CD14-positive monocyte (primary cell): ENCODE results near the gene HSF2BP. TPM values are rescaled to one million over a fixed set of nuclear protein-coding genes. Genes with fewer than 3 reads are reported as not detected.
"Not testable (repeated sequence)": the region's sequence is repeated elsewhere in the genome, so short reads cannot be mapped to it uniquely, and the experiment has no call there.

ENCODE experiments used
- DNase-seq, 3 donors: peaks; one replicate each; pipeline ENCODE4 v3.0.0-alpha.2; 2011 to 2022
- H2AFZ ChIP-seq: 2 replicates; pipeline ENCODE4 v1.6.0; 2012; ENCODE audit warnings: mild to moderate bottlenecking, low read depth, low read length, inconsistent platforms; ENCODE audit not compliant: insufficient read depth, poor library complexity, severe bottlenecking
- H3K27ac ChIP-seq, 2 donors: 1 replicate in 1 of 2; 2 replicates in 1 of 2; pipeline ENCODE4 v1.5.1; 2012 to 2013; ENCODE audit warnings: low read length in 2 of 2, control low read depth in 1 of 2, inconsistent platforms in 1 of 2, low read depth in 1 of 2, mild to moderate bottlenecking in 1 of 2
- H3K27me3 ChIP-seq, 2 donors: one replicate each; pipeline versions ENCODE4 v1.6.0 to v1.6.1; 2011 to 2013; ENCODE audit warnings: low read length in 2 of 2; ENCODE audit not compliant: control insufficient read depth in 2 of 2, insufficient read depth in 2 of 2
- H3K36me3 ChIP-seq, 2 donors: replicated peaks in 1 of 2; 1 replicate in 1 of 2; 2 replicates in 1 of 2; pipeline versions ENCODE4 v1.5.1 to v1.6.1; 2012 to 2013; ENCODE audit warnings: low read length in 2 of 2, control low read depth in 1 of 2, inconsistent platforms in 1 of 2, mild to moderate bottlenecking in 1 of 2; ENCODE audit not compliant: insufficient read depth in 2 of 2, control insufficient read depth in 1 of 2
- H3K4me1 ChIP-seq, 2 donors: 1 replicate in 1 of 2; 2 replicates in 1 of 2; pipeline versions ENCODE4 v1.5.1 to v1.6.1; 2012 to 2013; ENCODE audit warnings: low read length in 2 of 2, control low read depth in 1 of 2, inconsistent platforms in 1 of 2, mild to moderate bottlenecking in 1 of 2, moderate library complexity in 1 of 2; ENCODE audit not compliant: insufficient read depth in 2 of 2, control insufficient read depth in 1 of 2
- H3K4me2 ChIP-seq: replicated peaks from 2 replicates; pipeline ENCODE3; 2012; ENCODE audit warnings: low read length, moderate library complexity, mild to moderate bottlenecking; ENCODE audit not compliant: poor library complexity, severe bottlenecking; ENCODE audit errors: extremely low read depth
- H3K4me3 ChIP-seq, 3 experiments: fragments of 200-600 bp in 1 of 3; sonication (generic) in 1 of 3; replicated peaks in 1 of 3; 1 replicate in 2 of 3; 2 replicates in 1 of 3; pipeline ENCODE4 v1.5.1; 2011 to 2013; ENCODE audit warnings: low read length in 3 of 3, mild to moderate bottlenecking in 3 of 3, control low read depth in 2 of 3, low read depth in 2 of 3, inconsistent platforms in 1 of 3, moderate library complexity in 1 of 3
- H3K79me2 ChIP-seq: 2 replicates; pipeline ENCODE4 v1.6.0; 2012; ENCODE audit warnings: mild to moderate bottlenecking, control low read depth, inconsistent platforms, low read length, moderate library complexity; ENCODE audit not compliant: insufficient read depth
- H3K9ac ChIP-seq: 2 replicates; pipeline ENCODE4 v1.6.0; 2017; ENCODE audit warnings: low read length, mild to moderate bottlenecking; ENCODE audit not compliant: insufficient read depth, poor library complexity, severe bottlenecking
- H3K9me3 ChIP-seq, 2 donors: replicated peaks in 1 of 2; 1 replicate in 1 of 2; 2 replicates in 1 of 2; pipeline versions ENCODE4 v1.5.1 to v1.6.1; 2012 to 2013; ENCODE audit warnings: low read length in 2 of 2, control low read depth in 1 of 2; ENCODE audit not compliant: control insufficient read depth in 1 of 2, insufficient read depth in 1 of 2
- H4K20me1 ChIP-seq: 2 replicates; pipeline ENCODE4 v1.6.0; 2012; ENCODE audit warnings: mild to moderate bottlenecking, low read length, control low read depth, moderate library complexity; ENCODE audit not compliant: insufficient read depth
- H3K27ac Mint-ChIP-seq, 7 donors: one replicate each; pipeline ENCODE4 v1.8.0; 2020; ENCODE audit warnings: mild to moderate bottlenecking in 7 of 7, mixed read lengths in 7 of 7, moderate library complexity in 6 of 7, inconsistent platforms in 2 of 7
- H3K27me3 Mint-ChIP-seq, 3 donors: one replicate each; pipeline ENCODE4 v1.8.0; 2021 to 2022; ENCODE audit warnings: low read depth in 3 of 3, mild to moderate bottlenecking in 3 of 3, mixed read lengths in 3 of 3, moderate library complexity in 3 of 3, inconsistent platforms in 1 of 3
- H3K36me3 Mint-ChIP-seq, 2 donors: one replicate each; pipeline ENCODE4 v1.8.0; 2020; ENCODE audit warnings: mixed read lengths in 2 of 2, inconsistent platforms in 1 of 2, mild to moderate bottlenecking in 1 of 2
- H3K4me1 Mint-ChIP-seq: one replicate; pipeline ENCODE4 v1.8.0; 2020; ENCODE audit warnings: mild to moderate bottlenecking, mixed read lengths
- H3K4me3 Mint-ChIP-seq, 2 donors: one replicate each; pipeline ENCODE4 v1.8.0; 2020; ENCODE audit warnings: mild to moderate bottlenecking in 2 of 2, mixed read lengths in 2 of 2, moderate library complexity in 1 of 2
- H3K9me3 Mint-ChIP-seq, 7 donors: one replicate each; pipeline ENCODE4 v1.8.0; 2020 to 2022; ENCODE audit warnings: mixed read lengths in 7 of 7, mild to moderate bottlenecking in 6 of 7, moderate library complexity in 6 of 7, inconsistent platforms in 2 of 7
- WGBS: methylation state at CpG from one replicate; pipeline ENCODE4 v1.1.5; 2013; ENCODE audit warnings: missing lambda C conversion rate; ENCODE audit not compliant: insufficient coverage; 5-methylcytosine and 5-hydroxymethylcytosine counted together
- intact Hi-C, 2 donors: fragments of 100-400 bp; cut with micrococcal nuclease; formaldehyde crosslinking; loops; one replicate each; pipeline versions ENCODE4 v1.15.0 to v1.15.1; 2023
- polyA plus RNA-seq, 3 donors: library from polyadenylated mRNA; depleted of rRNA in 1 of 3; unstranded in 2 of 3; stranded (reverse) in 1 of 3; fragments of 300-500 nt in 2 of 3; fragments of >200 nt in 1 of 3; fragmentation: Illumina TruSeq in 2 of 3; gene quantifications; 1 replicate in 2 of 3; 2 replicates in 1 of 3; pipeline ENCODE4 v1.2.3, GENCODE V29; 2012 to 2021
- TF ChIP-seq, protein P1 (sequence below): fragments of 200-600 bp; IDR thresholded peaks from one replicate; pipeline ENCODE4 v1.8.0; 2022; ENCODE audit warnings: antibody characterized with exemption, mild to moderate bottlenecking

The HSF2BP gene
- polyA plus RNA-seq, 3 donors, result 0.20 TPM; not detected in 2

GRCh38 chr21:43571976-43572375, 87.3 kb downstream of the HSF2BP start:
- DNase-seq, result no peak
- 96% methylated on average over 5 of the region's 6 CpGs for WGBS
- Histone ChIP-seq H2AFZ (no peak overlapping the region), H3K4me2 (no peak overlapping the region), H4K20me1 (no peaks in the 10 kb centered on the region), H3K36me3 (no peaks in the 10 kb centered on the region), H3K79me2 (no peaks in the 10 kb centered on the region), H3K27me3 (no peaks in the 10 kb centered on the region), H3K27ac (no peak overlapping the region), H3K9me3 (no peaks in the 10 kb centered on the region), H3K4me1 (peaks cover 25 to 28% of the 10 kb centered on the region in 2 donors), H3K9ac (no peak overlapping the region), H3K4me3 (no peak overlapping the region)
- no peak overlapping the region for H3K4me3 Mint-ChIP-seq
- H3K4me1 Mint-ChIP-seq, result peaks cover 25% of the 10 kb centered on the region
- H3K9me3 Mint-ChIP-seq, result peaks cover 0 to 4% (median 0%) of the 10 kb centered on the region in 7 donors
- TF ChIP-seq, protein P1, sequence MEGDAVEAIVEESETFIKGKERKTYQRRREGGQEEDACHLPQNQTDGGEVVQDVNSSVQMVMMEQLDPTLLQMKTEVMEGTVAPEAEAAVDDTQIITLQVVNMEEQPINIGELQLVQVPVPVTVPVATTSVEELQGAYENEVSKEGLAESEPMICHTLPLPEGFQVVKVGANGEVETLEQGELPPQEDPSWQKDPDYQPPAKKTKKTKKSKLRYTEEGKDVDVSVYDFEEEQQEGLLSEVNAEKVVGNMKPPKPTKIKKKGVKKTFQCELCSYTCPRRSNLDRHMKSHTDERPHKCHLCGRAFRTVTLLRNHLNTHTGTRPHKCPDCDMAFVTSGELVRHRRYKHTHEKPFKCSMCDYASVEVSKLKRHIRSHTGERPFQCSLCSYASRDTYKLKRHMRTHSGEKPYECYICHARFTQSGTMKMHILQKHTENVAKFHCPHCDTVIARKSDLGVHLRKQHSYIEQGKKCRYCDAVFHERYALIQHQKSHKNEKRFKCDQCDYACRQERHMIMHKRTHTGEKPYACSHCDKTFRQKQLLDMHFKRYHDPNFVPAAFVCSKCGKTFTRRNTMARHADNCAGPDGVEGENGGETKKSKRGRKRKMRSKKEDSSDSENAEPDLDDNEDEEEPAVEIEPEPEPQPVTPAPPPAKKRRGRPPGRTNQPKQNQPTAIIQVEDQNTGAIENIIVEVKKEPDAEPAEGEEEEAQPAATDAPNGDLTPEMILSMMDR, result no peak
- intact Hi-C loops, result no loop called here
- H3K27me3 Mint-ChIP-seq, result no peaks in the 10 kb centered on the region
- H3K27ac Mint-ChIP-seq, result no peak overlapping the region
- H3K36me3 Mint-ChIP-seq, result no peaks in the 10 kb centered on the region

DNA sequence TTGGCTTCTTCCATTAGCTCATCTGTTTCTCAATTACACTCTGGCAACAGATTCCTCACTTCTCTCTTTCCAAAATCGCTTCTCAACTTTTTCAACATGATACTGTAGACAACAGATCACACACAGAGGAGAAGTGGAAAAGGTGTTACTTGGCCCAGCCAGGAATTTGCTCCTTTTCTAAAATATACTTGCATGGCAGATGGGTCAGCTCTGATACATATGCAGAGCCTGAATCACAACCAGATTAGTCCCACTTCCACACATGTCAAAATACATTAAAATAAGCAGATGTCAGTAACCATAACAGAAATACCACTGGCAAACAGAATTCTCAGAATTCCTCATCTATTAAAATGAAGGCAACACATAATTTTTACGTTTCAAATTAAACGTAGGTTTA, 89.1 kb downstream of the HSF2BP start:
- H3K4me3 Mint-ChIP-seq, H3K9me3 Mint-ChIP-seq, H3K36me3 ChIP-seq, H3K9ac ChIP-seq, intact Hi-C loops, H3K9me3 ChIP-seq, H3K4me2 ChIP-seq, H3K36me3 Mint-ChIP-seq, H2AFZ ChIP-seq, DNase-seq, H3K27ac ChIP-seq, H4K20me1 ChIP-seq, H3K27me3 Mint-ChIP-seq, H3K27ac Mint-ChIP-seq, H3K4me3 ChIP-seq, H3K79me2 ChIP-seq, H3K27me3 ChIP-seq: not testable (repeated sequence)
- peaks cover 17% of the 10 kb centered on the region in 2 donors for H3K4me1 ChIP-seq
- peaks cover 18% of the 10 kb centered on the region for H3K4me1 Mint-ChIP-seq
- WGBS, result no CpG with 5 or more reads among the region's 3 CpGs

DNA sequence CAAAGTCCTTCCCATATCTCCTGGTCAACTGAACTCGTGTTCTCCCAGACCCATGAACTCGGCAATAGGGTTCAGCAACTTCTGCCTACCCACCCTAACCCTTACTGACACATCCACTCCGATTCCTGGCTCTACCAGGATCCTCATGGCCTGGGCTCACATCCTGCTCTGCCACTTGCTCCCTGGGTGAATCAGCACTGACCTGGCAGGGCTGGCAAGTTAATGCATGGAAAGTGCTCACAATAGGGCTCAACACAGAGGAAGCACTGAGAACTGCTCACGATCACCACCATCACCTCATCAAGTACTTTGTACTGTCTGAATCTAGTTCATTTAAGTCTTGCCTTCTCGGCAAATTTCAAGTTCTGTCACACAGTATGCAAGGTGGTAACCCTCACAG, 96.8 kb downstream of the HSF2BP start:
- H2AFZ ChIP-seq, intact Hi-C loops, H3K27me3 Mint-ChIP-seq, H3K4me1 Mint-ChIP-seq, H3K4me3 ChIP-seq, H3K9me3 ChIP-seq, H3K9ac ChIP-seq, H3K36me3 Mint-ChIP-seq, H3K27ac Mint-ChIP-seq, H3K79me2 ChIP-seq, H3K27ac ChIP-seq, H3K36me3 ChIP-seq, H3K4me3 Mint-ChIP-seq, DNase-seq, H3K27me3 ChIP-seq, H3K9me3 Mint-ChIP-seq, H3K4me1 ChIP-seq, H3K4me2 ChIP-seq, H4K20me1 ChIP-seq: not testable (repeated sequence)
- WGBS, result no CpG with 5 or more reads among the region's 5 CpGs

DNA sequence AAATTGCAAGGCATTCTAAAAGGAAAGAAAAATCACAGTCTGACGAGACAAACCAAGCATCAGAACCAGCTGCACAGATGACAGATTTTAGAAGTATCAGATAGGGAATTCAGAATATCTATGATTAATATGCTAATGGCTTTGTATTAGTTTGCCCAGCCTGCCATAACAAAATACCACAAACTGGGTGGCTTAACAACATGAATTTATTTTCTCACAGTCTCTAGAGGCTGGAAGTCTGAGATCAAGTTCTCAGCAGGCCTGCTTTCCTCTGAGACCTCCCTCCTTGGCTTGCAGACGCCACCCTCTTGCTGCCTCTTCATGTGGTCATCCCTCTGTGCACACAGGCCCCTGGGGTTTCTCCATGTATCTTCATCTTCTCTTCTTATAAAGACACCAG, 118.7 kb downstream of the HSF2BP start:
- H3K4me1 Mint-ChIP-seq, DNase-seq, H3K79me2 ChIP-seq, H3K9me3 ChIP-seq, H3K4me2 ChIP-seq, H3K27me3 Mint-ChIP-seq, H3K4me1 ChIP-seq, H4K20me1 ChIP-seq, H3K36me3 Mint-ChIP-seq, H3K27ac ChIP-seq, H3K9me3 Mint-ChIP-seq, H3K36me3 ChIP-seq, H2AFZ ChIP-seq, H3K27ac Mint-ChIP-seq, intact Hi-C loops, H3K9ac ChIP-seq, H3K4me3 Mint-ChIP-seq, H3K27me3 ChIP-seq, H3K4me3 ChIP-seq: not testable (repeated sequence)
- WGBS, result no CpG with 5 or more reads among the region's 2 CpGs
